ENCODE data around the gene PRSS35.

The PRSS35 gene, protein sequence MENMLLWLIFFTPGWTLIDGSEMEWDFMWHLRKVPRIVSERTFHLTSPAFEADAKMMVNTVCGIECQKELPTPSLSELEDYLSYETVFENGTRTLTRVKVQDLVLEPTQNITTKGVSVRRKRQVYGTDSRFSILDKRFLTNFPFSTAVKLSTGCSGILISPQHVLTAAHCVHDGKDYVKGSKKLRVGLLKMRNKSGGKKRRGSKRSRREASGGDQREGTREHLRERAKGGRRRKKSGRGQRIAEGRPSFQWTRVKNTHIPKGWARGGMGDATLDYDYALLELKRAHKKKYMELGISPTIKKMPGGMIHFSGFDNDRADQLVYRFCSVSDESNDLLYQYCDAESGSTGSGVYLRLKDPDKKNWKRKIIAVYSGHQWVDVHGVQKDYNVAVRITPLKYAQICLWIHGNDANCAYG

DNA sequence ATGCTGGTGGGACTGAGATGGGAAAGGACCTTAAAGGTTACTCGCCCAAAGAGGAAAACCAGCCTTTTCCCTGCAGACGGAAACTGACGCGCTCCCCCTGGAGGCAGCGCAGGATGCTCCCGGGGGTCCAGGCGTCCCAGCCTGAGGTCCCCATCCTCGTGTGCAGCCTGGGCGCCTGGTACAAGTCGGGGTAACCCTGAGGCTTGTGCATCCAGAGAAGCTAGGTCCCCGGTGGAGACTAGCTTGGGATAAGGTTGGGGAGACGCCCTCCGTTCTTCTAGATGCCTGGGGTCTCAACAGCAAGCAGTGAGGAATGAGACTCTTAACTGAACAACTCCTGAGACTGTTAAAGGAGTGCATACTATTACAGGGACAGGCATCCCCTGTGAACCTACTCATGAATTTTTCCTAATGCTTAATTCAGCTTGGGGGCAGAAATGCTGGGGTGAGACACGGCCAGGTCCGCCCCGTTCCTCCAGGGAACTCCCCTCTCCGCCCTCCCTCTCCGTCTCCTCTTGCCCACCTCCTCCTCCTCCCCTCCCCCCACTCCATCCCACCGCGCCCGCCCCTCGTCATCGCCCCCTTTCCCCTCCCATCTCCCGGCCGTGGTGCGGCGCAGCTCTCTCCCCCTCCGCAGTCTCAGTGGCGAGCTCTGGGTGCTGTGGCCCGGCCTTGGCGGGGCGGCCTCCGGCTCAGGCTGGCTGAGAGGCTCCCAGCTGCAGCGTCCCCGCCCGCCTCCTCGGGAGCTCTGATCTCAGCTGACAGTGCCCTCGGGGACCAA, at the start of gene PRSS35:
Gene PRSS35, plus strand, starts transcription at position 634 of the 781 bp plus-strand sequence. CDS start 10,908 bp downstream, outside the sequence.
- Histone ChIP-seq H3K9me3 (ENCODE audit: control insufficient read depth, insufficient read depth, low read length) (no peaks in the 10 kb centered on the region), H3K4me1 (ENCODE audit: control insufficient read depth, insufficient read depth, low read length) (no peaks in the 10 kb centered on the region), H3K27ac (ENCODE audit: low read length) (no peak within 1 kb of the TSS), H3K27me3 (ENCODE audit: control insufficient read depth, insufficient read depth, low read length) (no peaks in the 10 kb centered on the region), H3K36me3 (ENCODE audit: control insufficient read depth, insufficient read depth, low read length) (no peaks in the 10 kb centered on the region), H3K4me3 (ENCODE audit: low read length) (peak within 1 kb of the TSS; percentile 59; the same call in 1 of the 2 replicates)
- WGBS (ENCODE audit: insufficient coverage, insufficient read length): no CpG with 5 or more reads among the region's 38 CpGs
- no peak for DNase-seq (ENCODE audit: low read depth, low spot score)

DNA sequence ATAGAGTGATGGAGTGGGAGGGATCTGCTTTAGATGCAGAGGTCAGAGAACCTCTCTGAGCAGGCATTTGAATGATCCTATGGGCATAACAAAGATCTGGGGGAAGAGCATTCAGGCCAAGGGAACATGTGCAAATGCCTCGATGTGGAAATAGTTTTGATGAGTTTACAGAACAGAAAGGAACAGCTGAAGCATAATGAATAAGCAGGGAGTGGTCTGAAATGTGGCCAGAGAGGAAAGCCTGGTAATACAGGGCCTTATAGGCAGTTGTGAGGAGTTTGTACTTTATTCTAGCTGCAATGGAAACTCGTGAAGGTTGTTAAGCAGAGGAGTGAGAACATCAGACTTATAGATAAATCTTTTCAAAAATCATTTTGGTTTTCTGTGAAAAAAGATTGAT, 48.4 kb upstream of the PRSS35 start:
- no peak for DNase-seq (ENCODE audit: low read depth, low spot score)
- no CpG with 5 or more reads among the region's 2 CpGs for WGBS (ENCODE audit: insufficient coverage, insufficient read length)
- H3K36me3 ChIP-seq (ENCODE audit: control insufficient read depth, insufficient read depth, low read length): no peaks in the 10 kb centered on the region
- no peaks in the 10 kb centered on the region; the same call in none of the 2 replicates for H3K4me1 ChIP-seq (ENCODE audit: control insufficient read depth, insufficient read depth, low read length)
- H3K27me3 ChIP-seq (ENCODE audit: control insufficient read depth, insufficient read depth, low read length): peaks cover 10% of the 10 kb centered on the region; the same call in 1 of the 2 replicates
- H3K9me3 ChIP-seq (ENCODE audit: control insufficient read depth, insufficient read depth, low read length): no peaks in the 10 kb centered on the region
- no peak overlapping the region for H3K4me3 ChIP-seq (ENCODE audit: low read length)
- no peak overlapping the region for H3K27ac ChIP-seq (ENCODE audit: low read length)

DNA sequence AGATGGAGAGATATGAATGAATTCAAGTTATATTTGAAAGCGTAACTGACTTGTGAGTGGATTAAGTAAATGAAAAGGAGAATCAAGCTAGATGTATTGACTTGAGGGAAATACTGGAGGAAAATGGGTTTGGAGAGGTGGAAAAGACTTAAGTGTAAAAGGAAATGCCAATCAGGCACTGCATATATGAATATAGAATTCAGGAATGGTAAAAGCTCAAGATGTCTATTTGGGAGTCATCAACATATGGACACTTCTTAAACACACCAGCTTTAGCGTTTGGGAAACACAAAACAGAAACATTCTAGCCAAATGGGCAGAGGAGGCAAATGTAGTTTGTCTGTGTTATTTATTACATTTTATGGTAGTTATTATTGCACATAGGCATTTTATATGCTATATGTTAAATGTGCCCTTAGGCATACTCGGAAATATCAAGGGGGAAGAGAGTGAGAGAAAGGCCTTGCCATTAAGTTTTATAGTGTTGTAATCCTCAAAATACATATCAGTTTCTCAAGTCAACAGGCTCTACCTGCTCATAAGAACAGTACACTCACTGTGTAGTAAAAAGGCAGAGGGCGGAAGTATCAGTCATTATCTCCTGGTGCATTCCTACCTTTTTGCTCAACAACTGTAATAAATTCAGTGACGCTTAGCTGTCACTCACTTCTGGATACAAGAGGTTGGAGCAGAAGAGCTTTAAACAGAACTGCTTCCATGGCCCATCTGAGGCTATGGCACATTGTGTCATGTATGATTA, 47.8 kb upstream of the PRSS35 start:
- 100% methylated on average over 1 of the region's 5 CpGs for WGBS (ENCODE audit: insufficient coverage, insufficient read length)
- DNase-seq (ENCODE audit: low read depth, low spot score): no peak
- Histone ChIP-seq H3K27ac (ENCODE audit: low read length) (no peak overlapping the region), H3K4me1 (ENCODE audit: control insufficient read depth, insufficient read depth, low read length) (no peaks in the 10 kb centered on the region; the same call in none of the 2 replicates), H3K4me3 (ENCODE audit: low read length) (no peak overlapping the region), H3K27me3 (ENCODE audit: control insufficient read depth, insufficient read depth, low read length) (peaks cover 10% of the 10 kb centered on the region; the same call in 1 of the 2 replicates), H3K36me3 (ENCODE audit: control insufficient read depth, insufficient read depth, low read length) (no peaks in the 10 kb centered on the region), H3K9me3 (ENCODE audit: control insufficient read depth, insufficient read depth, low read length) (no peaks in the 10 kb centered on the region)

DNA sequence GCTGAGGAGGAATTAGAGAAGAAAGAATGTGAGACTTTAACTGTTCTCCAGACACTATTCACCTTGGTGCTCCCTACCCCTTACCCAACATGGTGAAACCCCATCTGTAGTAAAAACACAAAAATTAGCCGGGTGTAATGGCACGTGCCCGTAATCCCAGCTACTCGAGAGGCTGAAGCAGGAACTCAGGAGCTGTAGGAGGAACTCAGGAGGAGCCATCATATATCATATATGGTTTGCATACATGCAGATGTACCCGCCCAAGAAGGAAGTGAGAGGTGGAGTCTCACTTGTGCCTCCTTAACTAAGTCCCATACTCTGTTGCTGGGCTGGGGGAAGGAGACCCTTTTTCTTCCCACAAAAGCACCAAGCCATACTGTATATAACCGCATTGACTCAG, 46.0 kb upstream of the PRSS35 start:
- Histone ChIP-seq H3K4me3 (ENCODE audit: low read length) (no peak overlapping the region), H3K9me3 (ENCODE audit: control insufficient read depth, insufficient read depth, low read length) (no peaks in the 10 kb centered on the region), H3K4me1 (ENCODE audit: control insufficient read depth, insufficient read depth, low read length) (no peaks in the 10 kb centered on the region; the same call in 1 of the 2 replicates), H3K36me3 (ENCODE audit: control insufficient read depth, insufficient read depth, low read length) (no peaks in the 10 kb centered on the region), H3K27ac (ENCODE audit: low read length) (no peak overlapping the region), H3K27me3 (ENCODE audit: control insufficient read depth, insufficient read depth, low read length) (peaks cover 5% of the 10 kb centered on the region; the same call in 1 of the 2 replicates)
- DNase-seq (ENCODE audit: low read depth, low spot score): no peak
- no CpG with 5 or more reads among the region's 6 CpGs for WGBS (ENCODE audit: insufficient coverage, insufficient read length)

DNA sequence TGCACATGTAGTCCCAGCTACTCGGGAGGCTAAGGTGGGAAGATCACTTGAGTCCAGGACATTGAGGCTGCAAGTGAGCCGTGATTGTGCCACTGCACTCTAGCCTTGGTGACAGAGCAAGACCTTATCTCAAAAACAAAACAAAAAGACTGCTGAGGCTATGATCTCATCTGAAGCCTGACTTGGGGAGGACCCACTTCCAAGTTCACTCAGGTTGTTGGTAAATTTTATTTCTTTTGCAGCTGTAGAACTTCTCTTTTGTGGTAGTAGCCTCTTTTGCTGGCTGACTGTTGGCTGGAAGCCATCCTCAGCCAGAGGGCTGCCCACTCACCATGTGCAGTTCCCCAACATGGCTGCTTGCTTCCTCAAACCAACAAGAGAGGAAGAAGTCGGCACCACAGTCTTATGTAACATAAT, 44.7 kb upstream of the PRSS35 start:
- Histone ChIP-seq H3K4me3 (ENCODE audit: low read length) (no peak overlapping the region), H3K27me3 (ENCODE audit: control insufficient read depth, insufficient read depth, low read length) (peaks cover 1% of the 10 kb centered on the region; the same call in 1 of the 2 replicates), H3K36me3 (ENCODE audit: control insufficient read depth, insufficient read depth, low read length) (no peaks in the 10 kb centered on the region), H3K27ac (ENCODE audit: low read length) (no peak overlapping the region), H3K4me1 (ENCODE audit: control insufficient read depth, insufficient read depth, low read length) (no peaks in the 10 kb centered on the region; the same call in 1 of the 2 replicates), H3K9me3 (ENCODE audit: control insufficient read depth, insufficient read depth, low read length) (no peaks in the 10 kb centered on the region)
- no CpG with 5 or more reads among the region's 3 CpGs for whole genome bisulfite sequencing (ENCODE audit: insufficient coverage, insufficient read length)
- no peak for DNase-seq (ENCODE audit: low read depth, low spot score)

DNA sequence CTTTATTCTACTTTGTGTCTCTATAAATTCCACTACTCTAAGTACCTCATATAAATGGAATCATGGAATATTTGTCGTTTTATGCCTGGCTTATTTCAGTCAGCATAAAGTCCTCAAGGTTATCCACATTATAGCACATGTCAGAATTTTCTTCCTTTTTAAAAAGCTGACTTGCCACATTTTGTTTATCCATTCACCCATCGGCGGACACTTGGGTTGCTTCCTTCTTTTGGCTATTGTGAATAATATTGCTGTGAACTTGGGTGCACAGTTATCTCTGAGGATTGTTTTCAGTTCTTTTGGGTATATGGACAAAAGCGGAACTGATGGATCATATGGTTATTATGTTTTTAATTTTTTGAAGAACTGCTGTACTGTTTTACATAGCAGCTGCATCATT, 42.3 kb upstream of the PRSS35 start:
- no peaks in the 10 kb centered on the region for H3K36me3 ChIP-seq (ENCODE audit: control insufficient read depth, insufficient read depth, low read length)
- no peaks in the 10 kb centered on the region; the same call in 1 of the 2 replicates for H3K27me3 ChIP-seq (ENCODE audit: control insufficient read depth, insufficient read depth, low read length)
- no peaks in the 10 kb centered on the region for H3K9me3 ChIP-seq (ENCODE audit: control insufficient read depth, insufficient read depth, low read length)
- H3K4me1 ChIP-seq (ENCODE audit: control insufficient read depth, insufficient read depth, low read length): no peaks in the 10 kb centered on the region
- H3K4me3 ChIP-seq (ENCODE audit: low read length): no peak overlapping the region
- no peak for DNase-seq (ENCODE audit: low read depth, low spot score)
- no CpG with 5 or more reads among the region's 4 CpGs for WGBS (ENCODE audit: insufficient coverage, insufficient read length)
- no peak overlapping the region for H3K27ac ChIP-seq (ENCODE audit: low read length)

DNA sequence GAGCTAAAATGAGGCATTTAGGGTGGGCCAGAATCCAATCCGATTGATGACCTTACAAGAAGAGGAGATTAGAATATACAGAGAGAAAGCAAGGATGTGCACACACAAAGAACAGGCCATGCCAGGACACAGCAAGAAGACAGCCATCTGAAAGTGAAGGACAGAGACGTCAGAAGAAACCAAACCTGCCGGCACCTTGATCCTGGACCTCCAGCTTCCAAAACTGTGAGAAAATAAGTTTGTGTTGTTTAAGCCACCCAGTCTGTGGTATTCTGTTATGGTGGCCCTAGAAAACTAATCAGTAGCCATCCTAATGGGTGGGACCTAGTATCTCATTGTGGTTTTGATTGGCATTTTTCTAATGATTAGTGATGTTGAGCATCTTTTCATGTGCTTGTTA, 41.7 kb upstream of the PRSS35 start:
- Histone ChIP-seq H3K27me3 (ENCODE audit: control insufficient read depth, insufficient read depth, low read length) (no peaks in the 10 kb centered on the region), H3K4me3 (ENCODE audit: low read length) (no peak overlapping the region), H3K36me3 (ENCODE audit: control insufficient read depth, insufficient read depth, low read length) (no peaks in the 10 kb centered on the region), H3K9me3 (ENCODE audit: control insufficient read depth, insufficient read depth, low read length) (no peaks in the 10 kb centered on the region), H3K27ac (ENCODE audit: low read length) (no peak overlapping the region), H3K4me1 (ENCODE audit: control insufficient read depth, insufficient read depth, low read length) (no peaks in the 10 kb centered on the region)
- DNase-seq (ENCODE audit: low read depth, low spot score): no peak
- WGBS (ENCODE audit: insufficient coverage, insufficient read length): no CpG with 5 or more reads among the region's 3 CpGs

DNA sequence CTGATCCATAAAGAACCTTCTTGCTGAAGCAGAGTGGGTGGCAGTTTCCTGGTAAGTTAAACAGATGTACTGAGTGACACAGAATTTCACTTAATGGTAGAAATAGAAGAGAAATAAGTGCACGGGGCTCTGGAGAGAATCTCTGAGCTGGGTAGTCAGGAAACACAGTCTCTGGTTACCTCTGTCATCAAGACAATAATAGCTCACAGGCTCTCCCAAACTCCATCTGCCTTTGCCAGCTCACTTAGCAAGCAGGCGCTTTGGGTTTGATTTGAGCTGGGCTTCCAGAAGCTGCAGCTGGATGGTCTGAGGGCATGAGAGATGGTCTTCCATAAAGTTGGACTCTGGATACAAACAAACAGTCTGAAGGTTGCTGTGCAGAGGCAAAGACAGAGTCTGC, 39.6 kb upstream of the PRSS35 start:
- Histone ChIP-seq H3K27me3 (ENCODE audit: control insufficient read depth, insufficient read depth, low read length) (no peaks in the 10 kb centered on the region), H3K36me3 (ENCODE audit: control insufficient read depth, insufficient read depth, low read length) (no peaks in the 10 kb centered on the region), H3K27ac (ENCODE audit: low read length) (no peak overlapping the region), H3K9me3 (ENCODE audit: control insufficient read depth, insufficient read depth, low read length) (no peaks in the 10 kb centered on the region), H3K4me1 (ENCODE audit: control insufficient read depth, insufficient read depth, low read length) (no peaks in the 10 kb centered on the region), H3K4me3 (ENCODE audit: low read length) (no peak overlapping the region)
- no peak for DNase-seq (ENCODE audit: low read depth, low spot score)
- WGBS (ENCODE audit: insufficient coverage, insufficient read length): no CpG with 5 or more reads among the region's 2 CpGs

DNA sequence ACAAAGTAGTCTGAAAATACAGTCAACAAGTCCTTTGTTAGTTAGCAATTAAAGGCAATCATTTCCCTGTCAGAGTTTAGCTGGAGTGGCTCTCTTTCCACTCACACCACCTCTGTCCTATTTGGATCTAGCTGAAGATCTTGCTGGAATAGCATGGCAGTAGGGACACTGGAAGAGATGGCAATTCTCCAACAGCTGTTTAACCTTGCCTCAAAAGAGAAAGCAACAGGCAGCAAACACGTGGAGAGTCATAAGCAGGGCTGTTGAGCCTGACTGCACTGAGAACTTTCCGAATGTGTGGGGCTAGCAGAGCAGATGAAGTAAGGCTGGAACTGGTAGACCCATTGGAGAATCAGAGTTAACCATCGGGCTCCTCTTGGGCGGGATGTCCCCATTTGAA, 38.0 kb upstream of the PRSS35 start:
- H3K4me3 ChIP-seq (ENCODE audit: low read length): no peak overlapping the region
- H3K9me3 ChIP-seq (ENCODE audit: control insufficient read depth, insufficient read depth, low read length): no peaks in the 10 kb centered on the region
- no peak for DNase-seq (ENCODE audit: low read depth, low spot score)
- H3K36me3 ChIP-seq (ENCODE audit: control insufficient read depth, insufficient read depth, low read length): no peaks in the 10 kb centered on the region
- no CpG with 5 or more reads among the region's 4 CpGs for WGBS (ENCODE audit: insufficient coverage, insufficient read length)
- no peaks in the 10 kb centered on the region for H3K27me3 ChIP-seq (ENCODE audit: control insufficient read depth, insufficient read depth, low read length)
- no peaks in the 10 kb centered on the region for H3K4me1 ChIP-seq (ENCODE audit: control insufficient read depth, insufficient read depth, low read length)
- no peak overlapping the region for H3K27ac ChIP-seq (ENCODE audit: low read length)

DNA sequence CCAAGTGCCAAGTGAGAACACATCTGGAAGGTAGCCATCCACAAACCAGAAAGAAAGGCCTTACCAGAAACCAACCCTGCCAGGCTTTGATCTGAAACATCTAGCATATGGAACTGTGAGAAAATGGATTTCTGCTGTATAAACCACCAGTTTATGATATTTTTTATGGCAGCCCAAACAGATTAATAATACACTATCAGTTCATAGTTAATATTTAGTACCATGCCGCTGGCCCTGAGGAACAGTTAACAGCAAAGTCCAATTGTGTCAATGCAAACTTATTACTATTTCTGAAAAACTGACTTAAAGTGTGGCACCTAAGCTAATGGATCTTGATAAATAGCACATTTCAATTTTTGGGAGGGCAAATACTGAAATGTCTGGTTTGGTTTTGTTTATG, 35.4 kb upstream of the PRSS35 start:
- Histone ChIP-seq H3K27me3 (ENCODE audit: control insufficient read depth, insufficient read depth, low read length) (no peaks in the 10 kb centered on the region), H3K36me3 (ENCODE audit: control insufficient read depth, insufficient read depth, low read length) (no peaks in the 10 kb centered on the region), H3K4me1 (ENCODE audit: control insufficient read depth, insufficient read depth, low read length) (no peaks in the 10 kb centered on the region), H3K27ac (ENCODE audit: low read length) (no peak overlapping the region), H3K9me3 (ENCODE audit: control insufficient read depth, insufficient read depth, low read length) (no peaks in the 10 kb centered on the region), H3K4me3 (ENCODE audit: low read length) (no peak overlapping the region)
- WGBS (ENCODE audit: insufficient coverage, insufficient read length): no CpG with 5 or more reads among the region's 1 CpG
- no peak for DNase-seq (ENCODE audit: low read depth, low spot score)

Data from iPS DF 6.9 (cell line).